Loucy (cell line): ENCODE results near the gene ATP6V0A4.

Experiments
- CTCF ChIP-seq: fragments of 200-600 bp; sonication (generic); conservative IDR thresholded peaks from 2 replicates; pipeline ENCODE4 v1.5.1; 2014; ENCODE audit warnings: mild to moderate bottlenecking, antibody characterized with exemption, low read length
- EZH2phosphoT487 ChIP-seq: fragments of 200-600 bp; IDR thresholded peaks from 2 replicates; pipeline ENCODE4 v1.6.1; 2018; ENCODE audit warnings: antibody characterized with exemption, mild to moderate bottlenecking, moderate library complexity, borderline replicate concordance

- TF ChIP-seq CTCF (no peak), EZH2phosphoT487 (no peak)
These were observed 96.5 kb downstream of the ATP6V0A4 start for GRCh38 chr7:138701537-138701923.
